Glutamatergic neuron (in vitro differentiated cells): Measurements from ENCODE around the gene LRIG2. TPM values are rescaled to one million over a fixed set of nuclear protein-coding genes. Genes with fewer than 3 reads are reported as not detected.

Experiments used
- DNase-seq: peaks from one replicate; pipeline ENCODE4 v3.0.0; 2022
- H3K27ac Mint-ChIP-seq: one replicate; pipeline ENCODE4 v1.8.0; 2020; ENCODE audit warnings: mild to moderate bottlenecking, mixed read lengths, inconsistent platforms; ENCODE audit not compliant: unreplicated experiment
- H3K27me3 Mint-ChIP-seq: one replicate; pipeline ENCODE4 v1.8.0; 2020; ENCODE audit warnings: mild to moderate bottlenecking, moderate library complexity, mixed read lengths, inconsistent platforms; ENCODE audit not compliant: unreplicated experiment
- H3K36me3 Mint-ChIP-seq: one replicate; pipeline ENCODE4 v1.8.0; 2020; ENCODE audit warnings: mild to moderate bottlenecking, mixed read lengths, inconsistent platforms; ENCODE audit not compliant: unreplicated experiment
- H3K4me1 Mint-ChIP-seq: one replicate; pipeline ENCODE4 v1.8.0; 2020; ENCODE audit warnings: mild to moderate bottlenecking, low read depth, mixed read lengths, inconsistent platforms; ENCODE audit not compliant: unreplicated experiment
- H3K4me3 Mint-ChIP-seq: one replicate; pipeline ENCODE4 v1.8.0; 2020; ENCODE audit warnings: mild to moderate bottlenecking, mixed read lengths, inconsistent platforms; ENCODE audit not compliant: unreplicated experiment
- H3K9me3 Mint-ChIP-seq: one replicate; pipeline ENCODE4 v1.8.0; 2020; ENCODE audit warnings: mild to moderate bottlenecking, moderate library complexity, mixed read lengths, inconsistent platforms; ENCODE audit not compliant: unreplicated experiment
- CTCF ChIP-seq: fragments of 200-600 bp; sonication (generic); IDR thresholded peaks from one replicate; pipeline ENCODE4 v1.5.0; 2021; ENCODE audit not compliant: partially characterized antibody, unreplicated experiment
- total RNA-seq: library from RNA; stranded (reverse); fragmentation: NEBNext Ultra II Directional; extraction: Animal tissue kit (Norgen Biotek cat#: 25700); gene quantifications from one replicate; pipeline ENCODE4 v1.2.1, GENCODE V29; 2021; ENCODE audit not compliant: unreplicated experiment

The LRIG2 gene
- total RNA-seq, 1 donor from 2014 or later: 23.4 TPM

- no peaks in the 10 kb centered on the region for H3K27me3 Mint-ChIP-seq
- H3K4me1 Mint-ChIP-seq: no peaks in the 10 kb centered on the region
- no peak overlapping the region for H3K27ac Mint-ChIP-seq
- H3K9me3 Mint-ChIP-seq: peaks cover 3% of the 10 kb centered on the region
- peaks cover 7% of the 10 kb centered on the region for H3K36me3 Mint-ChIP-seq
- no peak for TF ChIP-seq CTCF
- no peak for DNase-seq
- H3K4me3 Mint-ChIP-seq: no peak overlapping the region
Measured at GRCh38 chr1:113178106-113178505, 105.1 kb downstream of the LRIG2 start.

- no peak for DNase-seq
- H3K4me1 Mint-ChIP-seq: no peaks in the 10 kb centered on the region
- no peaks in the 10 kb centered on the region for H3K27me3 Mint-ChIP-seq
- H3K9me3 Mint-ChIP-seq: peaks cover 3% of the 10 kb centered on the region
- no peak overlapping the region for H3K27ac Mint-ChIP-seq
- peaks cover 4% of the 10 kb centered on the region for H3K36me3 Mint-ChIP-seq
- TF ChIP-seq CTCF: no peak
- no peak overlapping the region for H3K4me3 Mint-ChIP-seq
Measured at GRCh38 chr1:113178522-113178921, 105.5 kb downstream of the LRIG2 start.

Other genes with a start within 250 kb of the LRIG2 start
- gene SLC16A1, start 117.0 kb upstream of the LRIG2 start, total RNA-seq: 39.5 TPM